GM19463 (cell line): ENCODE results near the gene ARID1B.

Experiments
- ATAC-seq: cut with Tn5 transposase; IDR thresholded peaks from one replicate; pipeline ENCODE4 v1.9.1; 2021; ENCODE audit warnings: mild to moderate bottlenecking, moderate library complexity; ENCODE audit not compliant: unreplicated experiment

Gene ARID1B

GRCh38 chr6:156954191-156954590, 177.0 kb downstream of the ARID1B start:
- ATAC-seq, result no peak

- no peak for ATAC-seq
Measured at GRCh38 chr6:156954816-156955215, 177.6 kb downstream of the ARID1B start.

GRCh38 chr6:156955494-156956183, 178.5 kb downstream of the ARID1B start:
- no peak for ATAC-seq

GRCh38 chr6:156956286-156956685, 179.1 kb downstream of the ARID1B start:
- no peak for ATAC-seq

- peak; percentile 67 for ATAC-seq
Measured at GRCh38 chr6:156957931-156958547, 180.9 kb downstream of the ARID1B start.

GRCh38 chr6:156960525-156960924, 183.3 kb downstream of the ARID1B start:
- ATAC-seq, result no peak

GRCh38 chr6:156961282-156961892, 184.2 kb downstream of the ARID1B start:
- ATAC-seq, result no peak

- ATAC-seq, result peak; percentile 70
Measured at GRCh38 chr6:156963712-156964700, 186.8 kb downstream of the ARID1B start.

- ATAC-seq, result no peak
Measured at GRCh38 chr6:156967852-156968251, 190.7 kb downstream of the ARID1B start.

- ATAC-seq, result no peak
Measured at GRCh38 chr6:156969233-156969632, 192.1 kb downstream of the ARID1B start.

GRCh38 chr6:156970595-156971112, 193.5 kb downstream of the ARID1B start:
- ATAC-seq, result no peak

GRCh38 chr6:156971153-156971885, 194.1 kb downstream of the ARID1B start:
- ATAC-seq, result no peak

GRCh38 chr6:156972145-156972544, 195.0 kb downstream of the ARID1B start:
- no peak for ATAC-seq

- no peak for ATAC-seq
Measured at GRCh38 chr6:156974830-156975261, 197.7 kb downstream of the ARID1B start.

- ATAC-seq, result no peak
Measured at GRCh38 chr6:156975414-156975813, 198.2 kb downstream of the ARID1B start.

GRCh38 chr6:156976216-156977127, 199.3 kb downstream of the ARID1B start:
- no peak for ATAC-seq

- no peak for ATAC-seq
Measured at GRCh38 chr6:156977527-156978291, 200.5 kb downstream of the ARID1B start.

GRCh38 chr6:156978948-156979347, 201.8 kb downstream of the ARID1B start:
- ATAC-seq, result peak; percentile 48
